ENCODE results near the gene ATXN7L1. TPM values are rescaled to one million over a fixed set of nuclear protein-coding genes. Genes with fewer than 3 reads are reported as not detected.

The ATXN7L1 gene
- total RNA-seq, 1 donor from 2014 or later: 16.2 TPM

- TF ChIP-seq CTCF (IDR thresholded peaks at IDR 0.05): no peak
- TF ChIP-seq POLR2A (IDR thresholded peaks at IDR 0.05): no peak
- TF ChIP-seq POLR2AphosphoS5 (IDR thresholded peaks at IDR 0.05; ENCODE audit: insufficient read depth in 1 of 2, low read depth in 1 of 2): no peak
- Histone ChIP-seq H3K4me1 (peaks cover 13% of the 10 kb centered on the region), H3K4me3 (no peak overlapping the region), H3K27ac (no peak overlapping the region), H3K9me3 (no peaks in the 10 kb centered on the region), H3K36me3 (no peaks in the 10 kb centered on the region), H3K27me3 (no peaks in the 10 kb centered on the region)
- no peak for DNase-seq (ENCODE audit: extremely low spot score in 2 of 2)
- intact Hi-C loops (cut with DNase I): no loop called here
These were observed 106.3 kb downstream of the ATXN7L1 start for GRCh38 chr7:105769901-105770628.

- H3K36me3 ChIP-seq: no peaks in the 10 kb centered on the region
- no peak for DNase-seq (ENCODE audit: extremely low spot score in 2 of 2)
- H3K9me3 ChIP-seq: no peaks in the 10 kb centered on the region
- H3K27me3 ChIP-seq: no peaks in the 10 kb centered on the region
- no peak overlapping the region for H3K27ac ChIP-seq
- no peak for TF ChIP-seq POLR2AphosphoS5 (IDR thresholded peaks at IDR 0.05; ENCODE audit: insufficient read depth in 1 of 2, low read depth in 1 of 2)
- no peak for TF ChIP-seq POLR2A (IDR thresholded peaks at IDR 0.05)
- no peak for TF ChIP-seq CTCF (IDR thresholded peaks at IDR 0.05)
- H3K4me3 ChIP-seq: no peak overlapping the region
- peaks cover 13% of the 10 kb centered on the region for H3K4me1 ChIP-seq
- intact Hi-C loops (cut with DNase I): no loop called here
These were observed 107.4 kb downstream of the ATXN7L1 start for GRCh38 chr7:105768898-105769507.

- TF ChIP-seq CTCF (IDR thresholded peaks at IDR 0.05) (no peak), POLR2AphosphoS5 (IDR thresholded peaks at IDR 0.05; ENCODE audit: insufficient read depth in 1 of 2, low read depth in 1 of 2) (no peak), POLR2A (IDR thresholded peaks at IDR 0.05) (no peak)
- Histone ChIP-seq H3K27ac (no peak overlapping the region), H3K36me3 (no peaks in the 10 kb centered on the region), H3K9me3 (no peaks in the 10 kb centered on the region), H3K4me1 (peaks cover 13% of the 10 kb centered on the region), H3K4me3 (no peak overlapping the region), H3K27me3 (no peaks in the 10 kb centered on the region)
- no peak for DNase-seq (ENCODE audit: extremely low spot score in 2 of 2)
- intact Hi-C loops (cut with DNase I): no loop called here
These were observed 108.3 kb downstream of the ATXN7L1 start for GRCh38 chr7:105768117-105768516.

GRCh38 chr7:105766421-105767073, 109.9 kb downstream of the ATXN7L1 start:
- DNase-seq (ENCODE audit: extremely low spot score in 2 of 2): no peak
- intact Hi-C loops (cut with DNase I): no loop called here
- Histone ChIP-seq H3K4me1 (peaks cover 13% of the 10 kb centered on the region), H3K27ac (no peak overlapping the region), H3K27me3 (no peaks in the 10 kb centered on the region), H3K9me3 (no peaks in the 10 kb centered on the region), H3K4me3 (no peak overlapping the region), H3K36me3 (no peaks in the 10 kb centered on the region)
- TF ChIP-seq POLR2AphosphoS5 (IDR thresholded peaks at IDR 0.05; ENCODE audit: insufficient read depth in 1 of 2, low read depth in 1 of 2): no peak

- intact Hi-C loops (cut with DNase I): no loop called here
- H3K9me3 ChIP-seq: no peaks in the 10 kb centered on the region
- no peak overlapping the region for H3K27ac ChIP-seq
- no peaks in the 10 kb centered on the region for H3K36me3 ChIP-seq
- H3K4me1 ChIP-seq: peaks cover 17% of the 10 kb centered on the region
- no peak for DNase-seq (ENCODE audit: extremely low spot score in 2 of 2)
- no peak overlapping the region for H3K4me3 ChIP-seq
- H3K27me3 ChIP-seq: no peaks in the 10 kb centered on the region
- no peak for TF ChIP-seq POLR2A (IDR thresholded peaks at IDR 0.05)
- no peak for TF ChIP-seq POLR2AphosphoS5 (IDR thresholded peaks at IDR 0.05; ENCODE audit: insufficient read depth in 1 of 2, low read depth in 1 of 2)
- TF ChIP-seq CTCF (IDR thresholded peaks at IDR 0.05): no peak
These were observed 110.6 kb downstream of the ATXN7L1 start for GRCh38 chr7:105765846-105766245.
